ENCODE results near the gene FAM219B.

The FAM219B gene

GRCh38 chr15:74858369-74858740 lies 48.3 kb downstream of the FAM219B start:
- no peak for TF ChIP-seq CTCF (conservative IDR thresholded peaks at IDR 0.05; ENCODE audit: control insufficient read depth, insufficient read depth, low read depth, low read length)
- no peak for DNase-seq (ENCODE audit: low read depth)
- no peak overlapping the region for H3K4me3 ChIP-seq (ENCODE audit: control insufficient read depth, low read depth, low read length)

GRCh38 chr15:74857671-74858368 lies 48.8 kb downstream of the FAM219B start:
- no peak for DNase-seq (ENCODE audit: low read depth)
- no peak for TF ChIP-seq CTCF (conservative IDR thresholded peaks at IDR 0.05; ENCODE audit: control insufficient read depth, insufficient read depth, low read depth, low read length)
- no peak overlapping the region for H3K4me3 ChIP-seq (ENCODE audit: control insufficient read depth, low read depth, low read length)

GRCh38 chr15:74857082-74857655 lies 49.5 kb downstream of the FAM219B start:
- TF ChIP-seq CTCF (conservative IDR thresholded peaks at IDR 0.05; ENCODE audit: control insufficient read depth, insufficient read depth, low read depth, low read length) = no peak
- no peak overlapping the region for H3K4me3 ChIP-seq (ENCODE audit: control insufficient read depth, low read depth, low read length)
- DNase-seq (ENCODE audit: low read depth) = no peak

- TF ChIP-seq CTCF (conservative IDR thresholded peaks at IDR 0.05; ENCODE audit: control insufficient read depth, insufficient read depth, low read depth, low read length) = no peak
- no peak overlapping the region for H3K4me3 ChIP-seq (ENCODE audit: control insufficient read depth, low read depth, low read length)
- DNase-seq (ENCODE audit: low read depth) = no peak
These were observed 50.1 kb downstream of the FAM219B start for GRCh38 chr15:74856537-74856936.

GRCh38 chr15:74855857-74856256 lies 50.8 kb downstream of the FAM219B start:
- H3K4me3 ChIP-seq (ENCODE audit: control insufficient read depth, low read depth, low read length) = no peak overlapping the region
- no peak for TF ChIP-seq CTCF (conservative IDR thresholded peaks at IDR 0.05; ENCODE audit: control insufficient read depth, insufficient read depth, low read depth, low read length)
- DNase-seq (ENCODE audit: low read depth) = no peak

- no peak for TF ChIP-seq CTCF (conservative IDR thresholded peaks at IDR 0.05; ENCODE audit: control insufficient read depth, insufficient read depth, low read depth, low read length)
- no peak for DNase-seq (ENCODE audit: low read depth)
These were observed 52.1 kb downstream of the FAM219B start for GRCh38 chr15:74854453-74855022.

More at GRCh38 chr15:74854453-74855022, 52.1 kb downstream of the FAM219B start:
- H3K4me3 ChIP-seq (ENCODE audit: control insufficient read depth, low read depth, low read length) = no peak overlapping the region

Data from fibroblast of mammary gland (primary cell).